HFFc6 (cell line): ENCODE measurements around the gene CDKL1. TPM values are rescaled to one million over a fixed set of nuclear protein-coding genes. Genes with fewer than 3 reads are reported as not detected.

Experiments
- DNase-seq: peaks from one replicate; pipeline ENCODE4 v3.0.0-alpha.2; 2018
- H3K27ac Mint-ChIP-seq: 2 replicates; pipeline ENCODE4 v1.8.0; 2020; ENCODE audit warnings: mild to moderate bottlenecking, mixed read lengths
- H3K27me3 Mint-ChIP-seq: 2 replicates; pipeline ENCODE4 v1.8.0; 2021; ENCODE audit warnings: mild to moderate bottlenecking, moderate library complexity, mixed read lengths; ENCODE audit not compliant: insufficient read depth
- H3K36me3 Mint-ChIP-seq: 2 replicates; pipeline ENCODE4 v1.8.0; 2021; ENCODE audit warnings: low read depth, mixed read lengths
- H3K4me1 Mint-ChIP-seq: 2 replicates; pipeline ENCODE4 v1.8.0; 2020; ENCODE audit warnings: low read depth, mixed read lengths
- H3K4me3 Mint-ChIP-seq: 2 replicates; pipeline ENCODE4 v1.8.0; 2020; ENCODE audit warnings: mild to moderate bottlenecking, moderate library complexity, mixed read lengths
- H3K9me3 Mint-ChIP-seq: 2 replicates; pipeline ENCODE4 v1.8.0; 2020; ENCODE audit warnings: mild to moderate bottlenecking, mixed read lengths
- CTCF ChIP-seq: fragments of 200-600 bp; sonication (generic); IDR thresholded peaks from 2 replicates; pipeline ENCODE4 v1.5.0; 2021; ENCODE audit warnings: antibody characterized with exemption, mild to moderate bottlenecking
- total RNA-seq, 6 experiments: library from RNA; stranded (reverse); fragmentation: NEBNext Ultra II Directional; extraction: Animal tissue kit (Norgen Biotek cat#: 25700); gene quantifications; 2 replicates in 1 of 6; 3 replicates in 5 of 6; pipeline ENCODE4 v1.2.3, GENCODE V29; 2021

The CDKL1 gene
- total RNA-seq, 6 experiments from 2014 or later: 4.4 to 8.0 (median 6.2) TPM

GRCh38 chr14:50423529-50423928 lies 26.8 kb upstream of the CDKL1 start:
- no peak overlapping the region for H3K4me3 Mint-ChIP-seq
- no peaks in the 10 kb centered on the region for H3K27me3 Mint-ChIP-seq
- no peaks in the 10 kb centered on the region for H3K4me1 Mint-ChIP-seq
- peaks cover 32% of the 10 kb centered on the region for H3K36me3 Mint-ChIP-seq
- DNase-seq: no peak
- no peak overlapping the region for H3K27ac Mint-ChIP-seq
- H3K9me3 Mint-ChIP-seq: no peaks in the 10 kb centered on the region
- no peak for TF ChIP-seq CTCF

GRCh38 chr14:50421499-50421898 lies 24.8 kb upstream of the CDKL1 start:
- Mint-ChIP-seq H3K36me3 (peaks cover 45% of the 10 kb centered on the region), H3K4me1 (no peaks in the 10 kb centered on the region)
- no peak for TF ChIP-seq CTCF

GRCh38 chr14:50417853-50418252 lies 21.2 kb upstream of the CDKL1 start:
- Mint-ChIP-seq H3K4me3 (no peak overlapping the region), H3K9me3 (no peaks in the 10 kb centered on the region), H3K27ac (no peak overlapping the region), H3K4me1 (no peaks in the 10 kb centered on the region), H3K36me3 (peaks cover 60% of the 10 kb centered on the region), H3K27me3 (peaks cover 2% of the 10 kb centered on the region; the same call in 1 of the 2 replicates)
- no peak for TF ChIP-seq CTCF
- DNase-seq: no peak

More at GRCh38 chr14:50421499-50421898, 24.8 kb upstream of the CDKL1 start:
- H3K9me3 Mint-ChIP-seq: no peaks in the 10 kb centered on the region
- no peak overlapping the region for H3K27ac Mint-ChIP-seq
- no peaks in the 10 kb centered on the region for H3K27me3 Mint-ChIP-seq
- DNase-seq: no peak
- no peak overlapping the region for H3K4me3 Mint-ChIP-seq

GRCh38 chr14:50410921-50411320 lies 14.2 kb upstream of the CDKL1 start:
- peaks cover 4% of the 10 kb centered on the region for H3K27me3 Mint-ChIP-seq
- no peaks in the 10 kb centered on the region for H3K9me3 Mint-ChIP-seq
- TF ChIP-seq CTCF: no peak
- H3K4me1 Mint-ChIP-seq: peaks cover 16% of the 10 kb centered on the region
- peak; percentile 54 for DNase-seq
- peaks cover 33% of the 10 kb centered on the region for H3K36me3 Mint-ChIP-seq
- no peak overlapping the region for H3K27ac Mint-ChIP-seq
- no peak overlapping the region; the same call in 1 of the 2 replicates for H3K4me3 Mint-ChIP-seq

GRCh38 chr14:50410071-50410470 lies 13.4 kb upstream of the CDKL1 start:
- H3K9me3 Mint-ChIP-seq: no peaks in the 10 kb centered on the region
- peaks cover 16% of the 10 kb centered on the region for H3K4me1 Mint-ChIP-seq
- peaks cover 34% of the 10 kb centered on the region for H3K36me3 Mint-ChIP-seq
- no peak overlapping the region for H3K4me3 Mint-ChIP-seq
- no peak overlapping the region for H3K27ac Mint-ChIP-seq
- TF ChIP-seq CTCF: no peak
- peaks cover 3% of the 10 kb centered on the region for H3K27me3 Mint-ChIP-seq
- DNase-seq: no peak
